Stimulated activated CD4-positive, alpha-beta T cell treated with anti-CD3 and anti-CD28 coated beads, Interleukin-1b, Interleukin-23, amount 100 ng/mL, for 24 hours (primary cell): ENCODE data around the gene ITIH1.
"Not testable (repeated sequence)": the region's sequence is repeated elsewhere in the genome, so short reads cannot be mapped to it uniquely, and the experiment has no call there.

Experiments
- DNase-seq, 4 experiments: peaks; one replicate each; pipeline ENCODE4 v3.0.0-alpha.2; 2020; ENCODE audit warnings: low read depth in 4 of 4, low spot score in 1 of 4

The ITIH1 gene, protein sequence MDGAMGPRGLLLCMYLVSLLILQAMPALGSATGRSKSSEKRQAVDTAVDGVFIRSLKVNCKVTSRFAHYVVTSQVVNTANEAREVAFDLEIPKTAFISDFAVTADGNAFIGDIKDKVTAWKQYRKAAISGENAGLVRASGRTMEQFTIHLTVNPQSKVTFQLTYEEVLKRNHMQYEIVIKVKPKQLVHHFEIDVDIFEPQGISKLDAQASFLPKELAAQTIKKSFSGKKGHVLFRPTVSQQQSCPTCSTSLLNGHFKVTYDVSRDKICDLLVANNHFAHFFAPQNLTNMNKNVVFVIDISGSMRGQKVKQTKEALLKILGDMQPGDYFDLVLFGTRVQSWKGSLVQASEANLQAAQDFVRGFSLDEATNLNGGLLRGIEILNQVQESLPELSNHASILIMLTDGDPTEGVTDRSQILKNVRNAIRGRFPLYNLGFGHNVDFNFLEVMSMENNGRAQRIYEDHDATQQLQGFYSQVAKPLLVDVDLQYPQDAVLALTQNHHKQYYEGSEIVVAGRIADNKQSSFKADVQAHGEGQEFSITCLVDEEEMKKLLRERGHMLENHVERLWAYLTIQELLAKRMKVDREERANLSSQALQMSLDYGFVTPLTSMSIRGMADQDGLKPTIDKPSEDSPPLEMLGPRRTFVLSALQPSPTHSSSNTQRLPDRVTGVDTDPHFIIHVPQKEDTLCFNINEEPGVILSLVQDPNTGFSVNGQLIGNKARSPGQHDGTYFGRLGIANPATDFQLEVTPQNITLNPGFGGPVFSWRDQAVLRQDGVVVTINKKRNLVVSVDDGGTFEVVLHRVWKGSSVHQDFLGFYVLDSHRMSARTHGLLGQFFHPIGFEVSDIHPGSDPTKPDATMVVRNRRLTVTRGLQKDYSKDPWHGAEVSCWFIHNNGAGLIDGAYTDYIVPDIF

DNA sequence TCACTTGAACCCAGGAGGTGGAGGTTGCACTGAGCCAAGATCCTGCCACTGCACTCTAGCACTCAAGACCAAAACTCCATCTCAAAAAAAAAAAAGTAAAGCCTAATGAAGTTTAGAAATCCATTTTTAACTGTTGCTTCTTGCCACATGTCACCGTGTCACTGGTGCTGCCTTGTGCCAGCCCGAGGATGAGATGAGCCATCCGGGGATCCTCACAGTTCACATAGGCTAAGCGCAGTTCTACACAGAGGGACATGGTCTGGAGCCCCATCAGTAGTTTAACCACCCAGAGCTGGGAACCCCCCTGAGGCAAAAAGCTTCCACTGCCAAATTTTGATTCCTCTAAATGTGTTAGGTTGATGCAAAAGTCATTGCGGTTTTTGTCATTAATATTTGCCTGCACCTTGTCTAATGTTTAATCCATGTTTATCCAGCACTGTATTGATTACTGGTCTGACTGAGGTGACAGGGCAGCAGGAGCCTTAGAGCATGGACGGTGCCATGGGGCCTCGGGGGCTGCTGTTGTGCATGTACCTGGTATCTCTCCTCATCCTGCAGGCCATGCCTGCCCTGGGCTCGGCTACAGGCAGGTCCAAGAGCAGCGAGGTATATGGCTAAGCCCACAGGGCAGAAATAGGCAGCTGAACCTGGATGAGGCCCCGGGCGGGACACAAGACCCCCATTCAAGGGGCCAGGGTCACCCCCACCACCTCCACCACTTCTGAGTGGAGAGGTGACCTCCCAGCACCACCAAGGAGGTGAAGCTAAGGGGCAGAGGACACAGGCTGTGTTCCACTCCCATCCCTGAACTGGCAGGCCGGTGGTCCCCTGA lies at the start of gene ITIH1:
ITIH1 (plus strand) TSS at position 473 of the 832 bp plus-strand sequence; CDS start at position 490, 17 bp downstream.
- DNase-seq = no peak

- not testable (repeated sequence) for DNase-seq
These were observed 48.6 kb upstream of the ITIH1 start for GRCh38 chr3:52728753-52729152.

- no peak for DNase-seq
These were observed 46.7 kb upstream of the ITIH1 start for GRCh38 chr3:52730681-52731080.

- no peak for DNase-seq
These were observed 45.8 kb upstream of the ITIH1 start for GRCh38 chr3:52731590-52731989.

GRCh38 chr3:52733256-52733891 lies 44.0 kb upstream of the ITIH1 start:
- no peak for DNase-seq

GRCh38 chr3:52739730-52740129 lies 37.7 kb upstream of the ITIH1 start:
- DNase-seq = no peak

GRCh38 chr3:52742418-52743041 lies 34.9 kb upstream of the ITIH1 start:
- no peak for DNase-seq

DNA sequence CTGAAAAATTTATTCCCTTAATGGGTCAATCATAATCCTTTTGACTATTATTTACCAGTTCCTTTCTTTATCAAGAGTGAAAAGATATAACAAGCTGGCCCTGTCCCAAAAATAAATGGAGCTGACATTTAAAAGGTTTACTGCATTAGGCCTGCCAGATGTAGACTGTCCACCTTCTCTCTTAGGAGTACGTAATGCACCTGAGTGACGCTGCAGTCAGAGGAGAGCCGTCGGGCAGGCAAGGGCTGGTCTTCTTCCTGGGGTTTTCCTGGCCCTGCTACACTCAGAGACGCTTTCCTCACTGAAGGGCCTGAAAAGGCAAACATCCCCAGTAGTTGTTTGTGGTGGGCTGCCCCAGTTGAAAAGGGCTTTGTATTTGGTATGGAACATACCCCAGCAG lies 34.2 kb upstream of the ITIH1 start:
- DNase-seq = no peak

DNA sequence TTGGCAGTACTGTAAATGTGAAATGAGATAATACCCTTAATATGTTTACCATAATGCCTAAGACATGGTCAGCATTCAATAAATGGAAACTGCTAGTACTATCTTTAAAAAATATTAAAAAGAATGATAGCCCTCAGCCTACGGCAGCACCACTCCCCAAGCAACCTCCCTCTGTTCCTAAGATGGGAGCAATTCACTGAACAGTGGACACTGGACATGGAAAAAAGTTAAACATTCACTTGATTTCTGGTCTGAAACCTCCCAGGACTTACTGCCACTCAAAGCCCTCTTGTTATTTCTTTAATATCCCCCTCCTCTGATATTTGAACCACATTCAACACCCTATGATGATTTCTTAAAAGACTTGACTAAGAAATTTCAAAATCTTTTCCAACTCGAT lies 33.7 kb upstream of the ITIH1 start:
- DNase-seq = no peak

GRCh38 chr3:52752045-52752660 lies 25.2 kb upstream of the ITIH1 start:
- no peak for DNase-seq

DNA sequence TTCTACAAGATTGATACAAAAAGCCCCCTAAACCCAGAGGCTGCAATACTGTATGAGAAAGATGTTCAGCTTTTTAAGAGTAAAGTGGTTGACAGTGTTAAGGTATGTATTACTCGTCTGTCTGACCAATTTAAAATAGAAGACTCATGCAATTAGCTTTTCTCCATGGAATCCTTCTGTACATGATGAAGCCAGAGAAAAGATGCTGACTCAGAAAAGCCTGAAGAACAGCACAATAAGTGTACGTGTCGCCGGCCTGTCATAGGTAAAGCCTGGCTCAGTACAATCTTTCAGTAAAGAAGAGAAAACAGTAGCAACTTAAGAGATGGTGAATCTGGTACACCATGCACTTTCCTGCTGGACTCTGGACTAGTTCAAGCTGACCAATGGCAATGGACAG lies 23.0 kb upstream of the ITIH1 start:
- no peak for DNase-seq

DNA sequence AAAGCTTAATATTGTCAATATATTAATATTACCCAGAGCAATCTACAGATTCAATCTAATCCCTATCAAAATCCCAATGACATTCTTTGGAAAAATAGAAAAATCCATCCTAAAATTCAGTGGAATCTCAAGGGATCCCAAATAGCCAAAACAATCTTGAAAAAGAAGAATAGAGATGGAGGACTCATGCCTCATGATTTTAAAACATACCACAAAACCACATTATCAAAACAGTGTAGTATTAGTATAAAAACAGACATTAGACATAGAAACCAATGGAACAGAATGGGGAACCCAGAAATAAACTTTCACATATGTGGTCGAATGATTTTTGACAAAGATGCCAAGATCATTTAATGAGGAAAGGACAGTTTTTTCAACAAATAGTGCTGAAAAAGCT lies 21.3 kb upstream of the ITIH1 start:
- DNase-seq = no peak

- no peak for DNase-seq
These were observed 13.9 kb upstream of the ITIH1 start for GRCh38 chr3:52763466-52763865.

DNA sequence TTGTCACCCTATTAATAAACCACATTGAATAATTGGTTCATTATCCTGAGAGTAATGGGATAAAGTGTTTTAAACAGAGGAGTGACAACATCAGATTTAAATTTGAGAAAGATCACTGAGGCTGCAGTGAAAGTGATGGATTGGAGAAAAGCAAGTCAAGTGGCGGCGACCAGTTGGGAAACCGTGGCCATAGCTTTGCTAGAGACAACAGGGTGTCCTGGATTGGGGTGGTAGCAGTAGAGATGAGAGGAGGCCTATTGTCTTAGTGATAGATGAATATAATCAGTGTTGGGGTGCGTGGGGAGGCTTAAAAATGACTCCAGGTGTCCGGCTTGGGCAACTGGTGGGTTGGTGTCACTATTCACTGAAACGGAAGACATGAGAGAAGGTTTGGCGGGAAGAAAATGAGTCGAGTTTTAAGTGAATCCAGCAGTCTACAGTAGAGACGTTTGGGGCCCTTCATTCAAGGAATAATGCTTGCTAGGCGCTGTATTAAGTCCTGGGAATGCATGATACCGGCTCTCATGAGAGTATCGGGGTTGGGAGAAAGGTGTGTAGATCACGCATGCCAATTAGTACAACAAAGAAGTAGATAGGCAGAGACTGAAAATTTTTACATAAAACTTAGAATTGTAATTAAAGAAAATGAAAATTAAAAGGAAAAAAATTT lies 7.5 kb upstream of the ITIH1 start:
- DNase-seq = no peak

DNA sequence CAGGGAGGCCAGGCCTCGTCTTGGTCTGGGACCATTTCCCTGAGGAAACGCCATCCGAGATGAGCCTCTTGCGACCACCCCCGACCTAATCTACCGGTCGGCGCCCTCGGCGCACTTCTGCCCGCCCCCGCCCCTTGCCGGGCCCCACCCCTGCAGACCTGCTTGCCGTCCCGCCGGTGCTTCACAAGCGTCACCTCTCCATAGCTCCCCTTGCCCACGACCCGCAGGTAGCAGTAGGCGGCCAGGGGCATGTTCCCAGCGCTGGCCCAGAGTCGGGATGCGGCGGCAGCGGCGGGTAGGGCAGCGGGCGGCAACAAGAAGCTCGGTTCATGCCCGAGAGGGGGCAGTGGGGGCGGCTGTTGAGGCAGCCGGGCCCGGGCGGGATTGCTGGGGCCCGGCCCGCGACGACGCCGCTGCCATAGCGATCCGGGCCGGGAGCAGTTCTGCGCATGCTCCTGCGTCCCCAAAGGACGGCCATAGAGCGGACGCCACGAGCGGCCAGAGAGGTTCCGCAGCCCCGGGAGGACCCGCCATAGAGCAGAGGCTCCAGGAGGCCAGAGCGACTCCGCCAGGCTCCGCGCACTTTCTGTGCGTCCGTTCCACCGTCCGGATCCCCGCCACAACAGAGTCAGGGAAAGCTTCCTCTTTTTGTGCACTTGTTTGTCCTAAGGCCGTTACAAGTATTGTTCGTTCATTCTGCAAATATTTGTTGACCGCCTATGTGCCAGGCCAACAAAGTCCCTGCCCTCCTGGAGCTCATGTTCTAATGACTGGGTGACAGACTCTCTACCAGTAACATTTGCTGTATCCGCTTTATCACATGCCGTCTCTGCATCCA lies 6.7 kb upstream of the ITIH1 start, which contains the start of gene NEK4:
NEK4 (minus strand) TSS at position 445 of the 838 bp plus-strand sequence; CDS start at position 251, 194 bp downstream.
- DNase-seq = peak; percentile 63 to 85 (median 76)

DNA sequence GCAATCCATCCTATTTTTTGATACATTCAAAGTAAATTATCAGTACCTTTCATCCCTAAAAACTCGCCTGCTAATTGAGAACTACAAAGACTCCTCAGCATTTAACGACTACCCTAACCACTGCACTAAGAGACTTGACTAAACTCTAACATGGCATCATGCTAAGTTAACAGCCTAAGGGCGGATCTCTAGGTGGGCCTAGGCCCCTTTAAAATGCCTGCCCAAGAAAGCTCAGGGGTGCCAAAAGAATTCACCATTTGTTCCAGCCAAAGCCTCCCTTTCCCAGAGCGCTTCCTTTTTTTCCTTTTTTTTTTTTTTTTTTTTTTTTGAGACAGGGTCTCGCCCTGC lies 6.1 kb upstream of the ITIH1 start:
- no peak for DNase-seq

DNA sequence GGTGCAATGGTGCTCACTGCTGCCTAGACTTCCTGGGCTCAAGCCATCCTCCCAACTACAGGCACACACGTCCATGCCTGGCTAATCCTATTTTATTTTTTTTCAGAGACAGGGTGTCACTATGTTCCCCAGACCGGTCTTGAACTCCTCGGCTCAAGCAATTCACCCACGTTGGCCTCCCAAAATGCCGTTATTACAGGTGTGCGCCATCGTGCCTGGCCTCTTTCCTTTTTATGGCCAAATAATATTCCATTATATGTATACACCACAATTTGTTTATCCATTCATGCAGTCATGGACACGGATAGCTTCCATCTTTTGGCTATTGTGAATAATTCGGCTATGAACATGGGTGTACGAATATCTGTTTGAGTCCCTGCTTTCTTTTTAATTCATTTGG lies 5.7 kb upstream of the ITIH1 start:
- DNase-seq = no peak

GRCh38 chr3:52773361-52774065 lies 3.9 kb upstream of the ITIH1 start:
- DNase-seq = no peak
